GM12878 (cell line): ENCODE results near the gene WASHC2C. TPM values are rescaled to one million over a fixed set of nuclear protein-coding genes. Genes with fewer than 3 reads are reported as not detected.

Experiments
- ATAC-seq: fragments of 200-7000 bp; cut with Tn5 transposase; 3 replicates; pipeline ENCODE4 v1.9.1; 2020; ENCODE audit warnings: mild to moderate bottlenecking, moderate library complexity
- BruUV-seq: library from RNA; stranded (reverse); fragments of 400-500 nt; replicated peaks from 2 replicates; lab custom pipeline; 2021; lab: Mats Ljungman, UMichigan
- CTCF ChIA-PET: fragments of 300-600 bp; sonication (Branson Sonifier 250); formaldehyde crosslinking; extraction: SDS; loops from one replicate; lab custom pipeline; 2021; ENCODE audit warnings: inconsistent platforms; lab: Yijun Ruan, JAX
- POLR2A ChIA-PET: fragments of 350-600 bp; formaldehyde crosslinking; extraction: SDS; loops from one replicate; lab custom pipeline; 2021; ENCODE audit warnings: inconsistent platforms; lab: Charles Lee
- RAD21 ChIA-PET: fragments of 300-600 bp; sonication (Branson Sonifier 250); formaldehyde crosslinking; loops from one replicate; lab custom pipeline; 2023; ENCODE audit warnings: antibody characterized with exemption; ENCODE audit not compliant: unreplicated experiment; lab: Charles Lee
- SMC1A ChIA-PET: fragments of 300-600 bp; sonication (Branson Sonifier 250); formaldehyde crosslinking; loops from one replicate; lab custom pipeline; 2023; ENCODE audit not compliant: unreplicated experiment, uncharacterized antibody; lab: Charles Lee
- DNase-seq: peaks from one replicate; pipeline ENCODE4 v3.0.0-alpha.2; 2011; ENCODE audit warnings: low read depth, low spot score
- FAIRE-seq: peaks from 3 replicates; lab custom pipeline; 2011; peaks lifted over from hg19 to GRCh38; lab: Jason Lieb, UNC
- H2AFZ ChIP-seq: 2 replicates; pipeline ENCODE4 v1.6.0; 2011; ENCODE audit warnings: low read depth, low read length, control low read depth; ENCODE audit not compliant: control insufficient read depth
- H3K27ac ChIP-seq: 2 replicates; pipeline ENCODE4 v1.5.1; 2011; ENCODE audit warnings: control low read depth; ENCODE audit not compliant: control insufficient read depth, insufficient read depth
- H3K27me3 ChIP-seq, 2 experiments: replicated peaks in 1 of 2; 2 replicates each; pipeline versions ENCODE4 v1.6.0 to v1.6.1; 2011; ENCODE audit warnings: low read length in 1 of 2; ENCODE audit not compliant: control insufficient read depth in 2 of 2, insufficient read depth in 2 of 2
- H3K36me3 ChIP-seq, 2 experiments: 2 replicates each; pipeline ENCODE4 v1.5.1; 2011; ENCODE audit warnings: low read length in 1 of 2; ENCODE audit not compliant: control insufficient read depth in 2 of 2, insufficient read depth in 2 of 2
- H3K4me1 ChIP-seq: 2 replicates; pipeline ENCODE4 v1.6.1; 2011; ENCODE audit warnings: mild to moderate bottlenecking, low read length, moderate library complexity, mixed read lengths; ENCODE audit not compliant: control insufficient read depth, insufficient read depth
- H3K4me2 ChIP-seq: 2 replicates; pipeline ENCODE4 v1.6.0; 2011; ENCODE audit warnings: control low read depth; ENCODE audit not compliant: control insufficient read depth, insufficient read depth
- H3K4me3 ChIP-seq: fragments of 200-600 bp; sonication (generic); 2 replicates; pipeline ENCODE4 v1.5.1; 2016
- H3K79me2 ChIP-seq: 2 replicates; pipeline ENCODE4 v1.6.0; 2011; ENCODE audit warnings: low read length; ENCODE audit not compliant: control insufficient read depth, insufficient read depth
- H3K9ac ChIP-seq: 2 replicates; pipeline ENCODE4 v1.8.0; 2011; ENCODE audit warnings: low read length, control low read depth, mixed read lengths; ENCODE audit not compliant: control insufficient read depth, insufficient read depth
- H3K9me3 ChIP-seq: replicated peaks from 3 replicates; pipeline ENCODE4 v1.5.1; 2011; ENCODE audit warnings: mild to moderate bottlenecking, low read length; ENCODE audit not compliant: control insufficient read depth, insufficient read depth
- H4K20me1 ChIP-seq: 2 replicates; pipeline ENCODE4 v1.6.0; 2011; ENCODE audit not compliant: control insufficient read depth, insufficient read depth
- ATF7 ChIP-seq: fragments of 450-650 bp; IDR thresholded peaks from 2 replicates; pipeline ENCODE4 v1.6.1; 2016; ENCODE audit warnings: low read depth, mild to moderate bottlenecking
- FOS ChIP-seq: IDR thresholded peaks from 3 replicates; pipeline ENCODE4 v1.6.1; 2011; ENCODE audit warnings: borderline replicate concordance; ENCODE audit not compliant: insufficient read length; ENCODE audit errors: extremely low read depth
- GABPA ChIP-seq: IDR thresholded peaks from 2 replicates; pipeline ENCODE4 v1.6.1; 2014; ENCODE audit warnings: antibody characterized with exemption, low read depth, mild to moderate bottlenecking, inconsistent platforms
- HDAC2 ChIP-seq: fragments of 200-600 bp; sonication (generic); IDR thresholded peaks from 2 replicates; pipeline ENCODE4 v1.6.1; 2017
- IKZF2 ChIP-seq, 2 experiments: fragments of 450-650 bp; IDR thresholded peaks; 2 replicates each; pipeline ENCODE4 v1.6.1; 2017; ENCODE audit warnings: mild to moderate bottlenecking in 2 of 2, moderate library complexity in 2 of 2
- KAT2A ChIP-seq: conservative IDR thresholded peaks from 2 replicates; pipeline ENCODE4 v1.6.1; 2011; ENCODE audit warnings: low read depth, low read length; ENCODE audit not compliant: control insufficient read depth
- LARP7 ChIP-seq: fragments of 450-650 bp; IDR thresholded peaks from 2 replicates; pipeline ENCODE4 v1.6.1; 2017; ENCODE audit warnings: mild to moderate bottlenecking
- POLR2AphosphoS5 ChIP-seq: IDR thresholded peaks from 2 replicates; pipeline ENCODE4 v1.6.1; 2011; ENCODE audit warnings: mild to moderate bottlenecking, low read length, inconsistent platforms
- PRDM15 ChIP-seq: fragments of 450-650 bp; formaldehyde crosslinking; IDR thresholded peaks from 2 replicates; pipeline ENCODE4 v1.4.0; 2020; ENCODE audit warnings: mild to moderate bottlenecking, moderate library complexity
- RAD51 ChIP-seq: fragments of 450-650 bp; IDR thresholded peaks from 2 replicates; pipeline ENCODE4 v1.6.1; 2016; ENCODE audit warnings: moderate library complexity, mild to moderate bottlenecking, inconsistent platforms
- SREBF2 ChIP-seq: IDR thresholded peaks from 2 replicates; pipeline ENCODE4 v1.6.1; 2012; ENCODE audit warnings: mild to moderate bottlenecking, low read length
- STAT1 ChIP-seq: fragments of 450-650 bp; conservative IDR thresholded peaks from 2 replicates; pipeline ENCODE4 v1.6.1; 2014; ENCODE audit warnings: antibody characterized with exemption, mild to moderate bottlenecking
- ZBTB40 ChIP-seq: fragments of 450-650 bp; IDR thresholded peaks from 2 replicates; pipeline ENCODE4 v1.6.1; 2016; ENCODE audit warnings: mild to moderate bottlenecking, moderate library complexity, borderline replicate concordance
- ZNF24 ChIP-seq: fragments of 450-650 bp; IDR thresholded peaks from 2 replicates; pipeline ENCODE4 v1.6.1; 2017; ENCODE audit warnings: antibody characterized with exemption, mild to moderate bottlenecking
- WGBS: methylation state at CpG from one replicate; pipeline ENCODE4 v1.1.6; 2016; ENCODE audit warnings: low lambda C conversion rate; ENCODE audit not compliant: insufficient replicate concordance, insufficient coverage; ENCODE audit errors: missing lambda C conversion rate; 5-methylcytosine and 5-hydroxymethylcytosine counted together
- in situ Hi-C: fragments of 300-500 bp; cut with MboI; formaldehyde crosslinking; loops from 9 replicates; pipeline ENCODE4 v1.14.3; 2018; ENCODE audit warnings: mixed read lengths
- intact Hi-C: fragments of 100-400 bp; cut with micrococcal nuclease; formaldehyde crosslinking; loops from one replicate; pipeline ENCODE4 v1.14.2; 2022; ENCODE audit not compliant: unreplicated experiment
- polyA plus RNA-seq, 11 experiments: library from polyadenylated mRNA; depleted of rRNA in 4 of 11; unstranded in 6 of 11; stranded (reverse) in 5 of 11; fragments of >200 nt; fragmentation: Nextera tagmentation in 4 of 11; fragmentation: Illumina TruSeq in 1 of 11; extraction: Ambion mirVana in 4 of 11; extraction: Trizol in 1 of 11; gene quantifications; 1 replicate in 1 of 11; 2 replicates in 10 of 11; pipeline versions ENCODE4 v1.2.1 to v1.2.3, GENCODE V29; 2011 to 2016; ENCODE audit warnings: inconsistent platforms in 2 of 11, missing spikeins in 2 of 11, low read depth in 1 of 11
- total RNA-seq, 4 experiments: library from RNA; depleted of rRNA in 3 of 4; stranded (reverse); fragments of >200 nt in 3 of 4; fragmentation: Illumina TruSeq in 1 of 4; extraction: Trizol in 1 of 4; gene quantifications; 2 replicates each; pipeline versions ENCODE4 v1.2.1 to v1.2.3, GENCODE V29; 2013 to 2021

Gene WASHC2C
- total and polyA plus RNA-seq, 10 of the 15 experiments (the other 5 are each of a cell fraction or from before 2014, with no cell fraction given): 3.3 to 30.6 (median 22.9) TPM

- no peak for TF ChIP-seq KAT2A
- TF ChIP-seq STAT1: no peak
- no peak for TF ChIP-seq SREBF2
- TF ChIP-seq RAD51: no peak
- TF ChIP-seq LARP7: no peak
- no peak for TF ChIP-seq ATF7
These were observed 90.2 kb downstream of the WASHC2C start (continued) for GRCh38 chr10:45817130-45817859.

- intact Hi-C loops: no loop called here
- RAD21 ChIA-PET: no interaction called here
- H3K4me3 ChIP-seq: no peak overlapping the region
- no peak for TF ChIP-seq GABPA
- TF ChIP-seq IKZF2 (IDR thresholded peaks at IDR 0.05): no peak
- no peak for TF ChIP-seq ZBTB40
- TF ChIP-seq HDAC2: no peak
- no peak for TF ChIP-seq POLR2AphosphoS5
- no peak for TF ChIP-seq ZNF24
- no peak for TF ChIP-seq PRDM15 (CRISPR knock-in tag)
- no peak for TF ChIP-seq FOS
- TF ChIP-seq, all 136 proteins: peak for 0
- Histone ChIP-seq H4K20me1 (no peaks in the 10 kb centered on the region), H3K9me3 (no peaks in the 10 kb centered on the region), H3K4me2 (no peak overlapping the region), H2AFZ (no peak overlapping the region), H3K79me2 (no peaks in the 10 kb centered on the region), H3K36me3 (no peaks in the 10 kb centered on the region), H3K27ac (no peak overlapping the region), H3K27me3 (no peaks in the 10 kb centered on the region), H3K4me1 (no peaks in the 10 kb centered on the region), H3K9ac (no peak overlapping the region)
- in situ Hi-C loops: no loop called here
- SMC1A ChIA-PET: no interaction called here
- CTCF ChIA-PET: no interaction called here
- no peak for FAIRE-seq
- ATAC-seq: no peak
- WGBS: 67% methylated on average over 3 of the region's 3 CpGs
- POLR2A ChIA-PET: no interaction called here
- BruUV-seq: no TSS peak
- no peak for DNase-seq
These were observed 90.8 kb downstream of the WASHC2C start for GRCh38 chr10:45817912-45818311.
